ENCODE results near the gene MRPS6.

Gene MRPS6

DNA sequence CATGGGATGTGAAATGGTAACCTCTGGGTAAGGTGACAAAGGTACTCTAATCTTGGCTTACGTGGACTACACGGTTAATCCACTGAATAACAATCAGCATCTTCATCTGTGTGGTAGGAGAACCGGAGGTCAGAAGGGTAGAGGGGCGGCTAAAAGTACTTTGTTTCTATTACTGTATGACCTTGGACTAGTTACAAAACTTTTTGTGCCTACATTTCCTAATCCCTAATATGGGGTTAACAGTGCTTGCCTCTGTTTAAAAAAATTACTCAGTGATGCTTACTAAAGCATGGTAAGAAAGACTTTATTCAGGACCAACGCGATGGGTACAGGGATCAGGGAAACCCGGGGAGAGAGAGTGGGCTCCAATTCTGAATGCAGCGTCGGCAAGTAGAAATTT, 1.7 kb upstream of the MRPS6 start:
- no peak for DNase-seq (ENCODE audit: low read depth in 2 of 2)

DNA sequence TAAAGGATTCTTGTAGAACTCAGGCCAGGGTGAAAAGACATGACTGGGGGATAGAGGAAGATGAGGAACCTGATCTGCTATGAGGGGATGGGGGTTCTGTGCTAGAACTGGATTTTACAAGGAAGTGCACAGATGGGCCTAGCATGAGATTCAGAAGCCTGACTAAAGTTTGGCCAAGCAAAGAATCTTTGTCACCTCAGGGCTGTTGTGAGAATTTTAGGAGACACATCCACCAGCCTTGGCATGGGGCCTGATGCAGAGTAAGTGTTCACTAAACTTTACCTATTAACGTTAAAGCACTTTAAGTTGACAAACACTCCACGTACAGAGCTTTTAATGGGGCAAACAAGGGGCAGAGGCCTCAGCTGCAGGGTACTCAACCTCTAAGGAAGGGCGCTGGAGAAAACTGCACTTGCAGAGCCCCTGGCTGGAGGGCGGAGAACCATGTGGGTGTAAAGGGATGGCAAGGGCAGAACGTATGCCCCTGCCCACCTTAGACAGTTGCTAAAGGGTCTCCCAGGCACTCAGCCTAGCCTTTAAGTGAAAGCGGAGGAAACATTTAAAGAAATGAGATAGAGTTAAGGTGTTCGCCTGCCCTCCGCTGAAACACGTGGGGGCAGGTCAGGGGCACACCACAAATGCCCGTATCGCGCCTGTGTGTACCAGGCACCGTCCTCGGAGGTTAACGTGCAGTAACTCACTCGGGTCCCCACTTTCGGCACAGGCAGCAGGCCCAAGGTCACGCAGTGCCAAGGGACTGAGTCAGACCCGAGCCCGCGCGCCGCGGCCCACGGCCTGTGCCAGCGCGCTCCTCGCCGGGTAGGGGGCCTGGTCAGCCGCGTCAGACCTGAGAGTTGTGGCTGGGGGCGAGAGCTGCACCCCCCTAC, 990 bp upstream of the MRPS6 start:
- peak in 1 of 2 donors; percentile 7 for DNase-seq (ENCODE audit: low read depth in 2 of 2)

DNA sequence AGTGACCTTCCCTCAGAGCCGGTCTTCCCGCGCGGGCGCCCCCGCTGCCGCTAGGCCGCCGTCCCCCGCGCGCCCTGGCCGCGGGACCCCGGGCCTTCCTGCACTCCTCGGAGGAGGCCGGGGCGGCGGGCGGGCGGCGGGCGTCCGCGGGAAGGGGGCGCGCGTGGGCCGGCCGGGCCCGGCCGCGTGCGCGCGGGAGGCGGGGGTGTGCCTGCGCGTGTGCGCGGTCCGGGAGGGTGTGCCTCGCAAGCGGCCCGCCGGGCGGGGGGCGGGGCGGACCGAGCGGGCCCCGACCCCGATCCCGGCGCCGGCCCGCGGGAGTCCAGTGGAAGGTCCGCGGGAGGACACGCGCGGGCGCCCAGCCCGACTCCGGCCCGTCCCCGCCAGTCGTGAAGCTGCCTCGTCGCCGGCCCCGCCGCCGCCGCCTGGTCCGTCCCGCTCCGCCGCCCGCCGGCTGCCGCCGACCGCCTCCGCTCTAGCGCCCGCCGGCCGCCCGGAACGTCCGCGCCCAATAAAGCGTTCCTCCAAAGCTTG, 438 bp downstream of the MRPS6 start:
- peak in 1 of 2 donors; percentile 12 for DNase-seq (ENCODE audit: low read depth in 2 of 2)

DNA sequence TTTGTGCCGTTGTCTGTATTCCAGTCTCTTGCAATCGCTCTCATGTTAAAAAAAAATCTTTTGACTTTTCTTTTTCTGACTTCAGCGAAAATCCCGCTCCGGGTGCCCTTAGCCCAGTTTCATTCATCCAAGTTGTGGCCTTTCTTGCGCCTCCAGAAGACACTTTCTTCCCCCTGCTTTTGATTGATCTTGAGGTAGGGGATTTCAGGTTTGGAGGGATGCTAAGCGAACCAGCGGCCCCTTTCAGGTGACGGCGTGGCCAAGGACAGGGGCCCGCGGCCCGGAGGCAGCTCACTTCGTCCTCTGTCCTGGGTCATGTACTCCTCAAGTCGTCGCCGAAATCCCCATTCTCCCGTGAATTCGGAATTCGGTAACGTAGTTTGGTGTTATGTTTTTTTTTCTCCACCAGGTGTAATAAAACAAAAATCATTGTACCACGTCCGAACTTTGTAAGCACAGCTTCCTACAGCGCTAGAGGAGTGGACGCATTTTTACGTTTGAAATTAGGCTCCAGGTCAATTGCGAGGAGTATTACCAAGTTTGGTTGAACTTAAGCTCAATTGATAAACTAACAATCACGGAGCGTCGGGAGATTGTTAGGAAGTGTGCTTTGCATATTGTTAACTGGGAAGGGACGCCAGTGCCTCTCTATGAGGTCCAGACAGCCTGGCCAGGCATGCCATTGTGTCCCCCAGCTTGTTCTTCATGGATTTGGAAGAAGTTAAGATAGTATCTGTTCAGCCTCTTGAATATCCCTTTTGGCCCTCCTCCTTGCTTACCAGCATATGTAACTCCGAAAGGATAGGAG, 1.1 kb downstream of the MRPS6 start:
- no peak for DNase-seq (ENCODE audit: low read depth in 2 of 2)

DNA sequence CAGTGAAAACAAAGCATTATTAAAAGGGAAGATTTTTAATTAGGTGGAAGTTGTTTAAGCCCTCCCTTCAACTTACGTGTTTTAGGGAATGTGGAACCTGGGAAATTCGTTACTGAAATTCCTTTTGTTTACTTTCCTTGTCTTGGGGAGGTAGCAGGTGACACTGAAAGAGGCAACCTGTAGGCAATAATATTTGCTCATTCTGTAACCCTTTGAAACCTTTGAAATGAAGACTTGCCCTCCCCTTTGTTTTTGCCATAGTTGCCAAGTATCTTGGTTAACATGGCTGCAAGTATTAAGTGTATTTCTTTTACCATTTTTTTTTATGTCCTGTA, 1.7 kb downstream of the MRPS6 start:
- DNase-seq (ENCODE audit: low read depth in 2 of 2): no peak

DNA sequence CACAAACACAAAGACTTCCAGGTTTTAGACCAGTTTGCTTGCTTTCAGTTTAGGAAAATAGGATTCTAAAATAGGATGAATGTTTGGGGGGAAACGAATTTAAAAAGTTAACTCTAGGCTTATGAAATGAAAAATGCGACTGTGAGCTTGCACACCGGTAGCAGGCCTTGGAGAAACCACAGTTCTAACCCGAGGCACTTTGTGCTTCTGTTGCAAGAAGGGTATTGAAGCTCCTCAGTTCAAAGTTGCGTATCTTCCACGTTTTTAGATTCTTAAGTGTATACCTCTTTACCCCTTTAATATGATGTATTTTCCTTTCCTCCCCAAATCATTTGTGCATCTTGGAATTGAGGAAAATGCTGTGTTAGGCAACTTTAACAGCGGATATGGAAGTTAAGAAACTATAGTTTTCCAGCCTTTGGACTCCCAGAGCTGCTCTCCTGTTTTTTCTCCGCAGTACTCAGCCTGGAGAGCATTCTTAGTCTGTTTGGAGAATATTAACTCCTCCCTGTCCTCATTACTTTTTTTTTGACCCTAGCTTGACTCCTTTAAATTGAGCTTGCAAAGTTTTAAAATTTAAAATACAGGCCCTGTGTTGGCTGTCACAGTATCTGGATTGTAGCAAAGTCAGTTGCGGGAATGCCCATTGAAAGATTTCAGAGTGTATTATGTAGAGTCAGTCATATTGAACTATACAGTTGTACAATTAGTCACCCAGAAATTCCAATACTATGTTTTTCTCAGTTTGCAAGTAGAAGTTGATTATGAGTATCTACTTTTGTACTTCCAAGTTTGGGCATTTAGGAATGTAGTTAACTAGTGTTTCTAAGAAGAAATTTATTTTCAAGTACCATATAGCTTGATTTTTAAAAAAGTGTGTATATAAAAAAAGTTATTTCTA, 2.6 kb downstream of the MRPS6 start:
- DNase-seq (ENCODE audit: low read depth in 2 of 2): no peak

DNA sequence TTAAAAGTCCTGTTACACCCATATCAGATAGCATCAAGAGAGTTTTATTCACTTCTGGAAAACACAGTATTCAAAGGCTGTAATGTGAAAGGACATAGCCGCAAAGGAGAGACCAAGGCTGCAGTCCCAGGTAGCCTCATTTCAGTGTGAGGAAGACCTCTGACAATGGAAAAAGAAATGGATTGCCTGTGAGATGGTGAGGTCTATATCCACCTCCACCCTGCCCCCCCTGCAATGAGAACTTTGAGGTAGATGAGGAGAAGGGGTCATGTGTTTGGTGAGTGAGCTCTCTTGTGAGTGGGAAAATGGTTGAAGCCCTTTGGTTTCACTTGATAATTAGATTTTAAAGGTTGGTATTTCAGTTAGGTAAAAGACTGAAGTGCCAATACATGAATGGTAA, 3.5 kb downstream of the MRPS6 start:
- no peak for DNase-seq (ENCODE audit: low read depth in 2 of 2)

DNA sequence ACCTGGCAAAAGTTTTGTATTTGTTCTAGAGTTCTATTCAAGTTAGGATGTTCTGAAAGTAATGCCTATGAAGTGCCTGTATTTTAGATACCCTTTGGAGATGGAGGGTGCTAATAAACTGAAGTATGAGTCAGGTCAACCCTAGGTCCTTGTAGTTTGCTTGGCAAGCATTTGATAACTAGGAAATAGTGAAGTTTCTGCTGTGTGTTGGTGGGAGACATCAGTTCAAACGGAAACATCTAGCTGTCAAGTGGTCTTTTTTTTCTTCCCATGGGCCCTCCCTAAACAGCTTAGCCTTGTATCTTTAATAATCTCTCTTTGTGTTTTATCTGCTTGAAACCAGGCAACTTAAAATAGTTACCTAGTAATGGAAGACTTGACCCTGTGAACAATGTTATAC, 4.5 kb downstream of the MRPS6 start:
- DNase-seq (ENCODE audit: low read depth in 2 of 2): no peak

DNA sequence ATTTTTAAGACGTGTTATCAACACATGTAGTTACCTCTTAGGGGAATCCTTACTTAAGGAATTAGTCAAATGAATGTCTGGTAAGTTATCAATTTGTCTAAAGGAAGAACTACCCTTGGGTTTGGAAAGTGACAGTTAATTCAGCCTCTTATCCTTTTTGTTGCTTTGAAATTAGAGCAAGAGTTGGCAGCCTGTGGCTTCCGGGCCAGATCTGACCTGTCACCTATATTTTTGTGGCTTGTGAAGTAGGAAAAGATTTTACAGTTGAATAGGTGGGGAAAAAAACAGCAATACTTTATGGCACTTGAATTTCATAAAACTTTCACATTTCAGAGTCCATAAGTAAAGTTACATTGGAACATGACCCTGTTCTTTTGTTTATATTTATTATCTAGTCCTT, 5.5 kb downstream of the MRPS6 start:
- DNase-seq (ENCODE audit: low read depth in 2 of 2): no peak

DNA sequence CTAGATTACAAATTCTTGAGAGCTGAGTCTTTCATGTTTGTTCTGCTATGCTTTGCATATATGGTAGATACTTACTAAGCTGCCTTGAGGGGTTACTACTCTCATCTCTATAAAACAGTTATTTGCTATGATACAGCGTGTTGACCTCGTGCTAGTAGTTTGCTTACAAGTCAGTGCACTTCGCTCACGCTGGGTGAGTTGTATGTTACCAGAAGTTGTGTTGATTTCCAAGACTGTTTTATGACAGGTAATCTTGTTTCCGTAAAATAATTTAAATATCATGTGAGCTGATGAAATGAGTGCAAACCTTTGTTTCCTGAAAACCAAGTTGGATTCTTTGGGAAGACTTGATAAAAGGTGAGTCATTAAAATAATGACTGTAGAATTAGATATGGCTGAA, 7.3 kb downstream of the MRPS6 start:
- DNase-seq (ENCODE audit: low read depth in 2 of 2): no peak

DNA sequence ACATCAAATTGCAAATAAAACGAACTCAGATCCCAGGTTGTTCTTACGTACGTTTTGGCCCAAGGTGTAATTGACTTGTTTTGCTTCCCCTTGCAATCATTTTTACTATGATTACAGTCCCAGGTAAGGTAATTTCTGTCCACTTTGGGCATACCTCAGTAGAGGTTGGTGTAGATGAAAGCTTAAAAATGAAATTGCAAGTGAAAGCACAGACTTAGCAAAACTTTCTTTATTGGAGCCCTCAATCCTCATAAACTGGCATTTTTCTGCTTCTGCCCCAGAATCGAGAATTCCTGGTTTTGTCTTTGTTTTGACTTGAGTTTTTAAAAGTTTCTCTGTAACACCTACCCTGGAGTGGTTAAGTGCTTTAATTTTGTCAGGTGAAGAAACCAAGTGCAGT, 9.4 kb downstream of the MRPS6 start:
- DNase-seq (ENCODE audit: low read depth in 2 of 2): no peak

DNA sequence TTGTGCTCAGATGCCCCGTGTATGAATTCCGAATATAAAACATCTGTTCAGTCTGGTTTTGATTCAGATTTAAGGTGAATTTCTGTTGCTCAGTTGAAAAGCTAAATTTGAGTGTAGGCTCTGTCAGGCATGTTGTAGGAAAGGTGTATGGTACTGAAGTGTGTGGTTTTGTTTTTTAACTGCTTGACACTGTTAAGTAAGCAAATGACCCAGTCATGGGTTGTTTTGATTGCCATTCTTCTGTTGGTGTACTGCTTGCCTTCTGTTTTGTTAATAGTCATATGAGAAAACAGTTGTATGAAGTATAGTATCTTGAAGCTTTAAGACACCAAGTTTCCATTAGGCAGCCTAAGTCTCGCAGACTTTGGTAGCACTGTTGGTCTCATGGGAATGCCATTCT, 10.0 kb downstream of the MRPS6 start:
- DNase-seq (ENCODE audit: low read depth in 2 of 2): no peak

DNA sequence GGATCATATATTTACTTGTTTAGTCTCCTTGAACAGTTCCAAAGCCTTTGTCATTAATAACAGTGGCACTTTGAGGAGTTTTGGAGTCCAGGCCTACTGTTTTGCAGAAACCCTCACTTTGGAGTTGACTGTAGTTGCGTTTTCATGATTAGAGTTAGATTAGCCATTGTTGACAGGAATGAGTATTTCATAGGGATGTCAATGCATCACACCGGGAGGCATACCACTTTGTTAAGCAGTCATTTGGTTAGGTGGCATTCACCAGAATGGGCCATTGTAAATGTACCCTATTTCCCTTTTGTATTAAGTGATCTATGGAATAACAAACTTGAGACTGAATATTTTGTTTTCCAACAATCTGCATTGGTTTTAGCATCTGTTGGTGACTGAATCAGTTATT, 11.8 kb downstream of the MRPS6 start:
- no peak for DNase-seq (ENCODE audit: low read depth in 2 of 2)

DNA sequence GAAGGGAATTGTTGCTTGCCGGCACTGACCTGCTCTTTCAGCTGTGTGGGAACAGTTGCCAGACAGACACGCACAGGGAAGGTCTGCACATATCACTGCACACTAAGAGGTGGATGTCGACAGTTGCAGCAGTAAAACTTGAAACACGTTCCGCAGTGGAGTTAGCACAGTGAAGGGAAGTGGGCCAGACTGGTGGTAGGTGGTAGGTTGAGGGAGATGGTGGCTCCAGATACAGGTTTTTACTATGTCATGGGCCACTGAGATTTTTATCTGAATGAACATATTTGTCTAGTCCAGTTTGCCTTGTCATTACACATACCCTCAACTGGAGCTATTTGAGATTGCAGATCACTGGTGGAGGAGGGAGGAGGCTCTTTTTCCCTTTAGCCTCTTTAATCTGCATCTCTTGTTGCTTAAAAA, 13.5 kb downstream of the MRPS6 start:
- no peak for DNase-seq (ENCODE audit: low read depth in 2 of 2)

DNA sequence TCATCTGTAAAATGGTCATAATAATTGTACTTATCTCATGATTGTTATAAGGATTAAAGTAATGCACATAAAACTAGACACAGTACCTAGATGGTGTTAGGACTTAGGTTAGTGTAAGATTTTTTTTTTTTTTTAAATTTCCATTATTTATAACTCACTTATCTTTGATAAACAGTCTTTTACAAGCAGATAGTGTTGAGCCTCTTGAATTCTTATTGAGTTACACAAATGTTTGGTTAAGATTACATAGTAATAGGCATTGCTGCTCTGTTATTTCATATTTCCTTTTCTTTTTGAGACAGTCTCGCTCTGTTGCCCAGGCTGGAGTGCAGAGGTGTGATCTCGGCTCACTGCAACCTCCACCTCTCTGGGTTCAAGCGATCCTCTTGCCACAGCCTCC, 15.4 kb downstream of the MRPS6 start:
- no peak for DNase-seq (ENCODE audit: low read depth in 2 of 2)

DNA sequence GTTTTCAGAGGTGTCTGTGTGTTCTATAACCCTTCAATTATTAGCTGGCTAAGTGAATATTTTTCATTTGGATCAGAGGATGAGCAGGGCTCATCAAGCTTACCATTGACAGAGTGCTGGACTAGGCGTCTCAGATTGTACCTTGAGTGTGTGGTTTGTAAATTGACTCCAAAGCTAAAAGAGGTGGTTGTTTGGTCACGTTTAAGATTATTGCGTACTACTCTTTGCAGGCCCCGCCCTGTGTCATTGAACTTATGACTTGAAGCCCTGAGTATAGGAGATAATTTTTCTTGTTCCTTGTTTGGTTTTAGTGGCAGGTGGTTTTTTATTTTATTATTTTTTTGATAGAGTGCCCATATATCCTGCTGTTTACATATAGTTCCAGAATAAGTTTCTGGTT, 17.7 kb downstream of the MRPS6 start:
- no peak for DNase-seq (ENCODE audit: low read depth in 2 of 2)

DNA sequence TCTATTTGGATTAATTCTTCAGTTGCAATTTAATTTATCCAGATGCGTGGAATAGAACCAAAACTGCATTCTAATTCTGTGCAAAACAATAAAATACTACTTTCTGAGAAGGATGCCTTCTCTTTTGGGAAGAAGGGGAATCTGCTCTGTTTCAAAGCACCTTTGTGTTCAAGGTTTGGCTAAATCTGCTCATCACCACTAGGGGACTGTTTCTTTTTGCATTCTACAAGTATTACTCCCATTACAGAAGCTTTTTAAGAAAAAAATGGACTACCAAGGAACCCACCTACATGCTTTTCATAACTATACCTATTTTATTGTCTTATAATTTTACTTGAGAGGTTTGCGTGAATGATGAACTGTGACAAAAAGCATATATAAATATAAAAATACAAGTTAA, 18.2 kb downstream of the MRPS6 start:
- DNase-seq (ENCODE audit: low read depth in 2 of 2): no peak

DNA sequence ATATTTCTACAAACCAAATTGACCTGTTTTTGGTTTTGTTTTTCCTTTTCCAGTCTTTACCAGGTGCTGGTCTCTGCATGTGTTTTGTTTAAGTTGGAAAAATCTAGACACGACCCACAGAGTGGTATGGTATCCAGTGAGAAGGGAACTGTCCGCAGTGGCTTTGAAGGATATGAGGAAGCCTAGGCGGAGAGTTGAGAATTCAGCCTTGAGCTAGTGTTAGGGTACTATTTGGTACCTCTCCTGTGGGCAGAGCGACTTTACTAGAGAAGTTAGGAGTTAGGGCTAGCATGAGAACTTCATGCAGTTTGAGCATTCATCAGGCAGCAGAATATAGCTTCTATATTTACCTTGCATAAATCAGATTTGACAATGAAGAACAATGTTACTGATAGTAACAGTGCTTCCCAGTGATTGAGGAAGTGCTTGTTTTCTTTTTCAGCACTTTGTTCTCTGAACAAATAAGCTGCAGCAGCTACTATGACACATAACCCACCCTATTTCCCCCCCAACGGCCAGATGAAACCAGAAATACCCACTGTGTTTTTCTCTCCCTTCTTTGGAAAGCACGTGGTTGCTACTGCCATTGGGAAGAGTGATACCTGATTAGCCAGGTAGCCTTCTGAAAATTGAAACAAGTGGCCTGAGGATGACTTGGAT, 19.0 kb downstream of the MRPS6 start:
- DNase-seq (ENCODE audit: low read depth in 2 of 2): no peak

DNA sequence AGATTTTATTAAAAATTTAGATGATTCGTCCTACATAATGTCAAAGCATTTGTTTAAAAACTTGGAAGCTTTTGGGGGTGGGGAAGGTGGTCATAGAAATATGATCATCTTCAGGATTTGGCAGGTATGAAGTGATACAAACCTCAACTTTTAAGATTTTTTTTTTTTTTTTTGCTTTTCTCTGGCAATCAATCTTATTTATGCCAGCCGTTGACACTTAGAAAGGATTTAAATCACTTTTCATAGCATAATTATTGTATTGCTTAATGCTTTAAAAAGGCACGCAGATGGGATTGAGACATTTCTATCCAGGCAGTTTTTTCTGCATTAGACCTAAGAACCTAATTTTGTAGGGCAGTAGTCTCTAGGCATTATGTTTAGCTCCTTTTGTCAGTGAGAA, 19.7 kb downstream of the MRPS6 start:
- no peak for DNase-seq (ENCODE audit: low read depth in 2 of 2)

DNA sequence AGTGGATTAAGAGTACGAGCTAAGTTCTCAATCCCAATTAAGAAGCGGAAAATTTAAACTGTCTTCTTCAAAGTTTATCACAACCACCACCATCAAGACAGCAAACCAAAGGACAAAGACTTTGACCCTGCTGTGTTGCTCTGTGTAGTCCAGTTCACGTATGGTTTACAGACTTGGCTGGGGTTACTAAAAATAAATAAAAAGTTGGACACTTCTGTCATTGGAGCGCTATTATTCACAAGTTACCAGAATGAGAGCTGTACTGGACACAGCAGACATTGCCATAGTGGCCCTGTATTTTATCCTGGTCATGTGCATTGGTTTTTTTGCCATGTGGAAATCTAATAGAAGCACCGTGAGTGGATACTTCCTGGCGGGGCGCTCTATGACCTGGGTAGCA, 21.6 kb downstream of the MRPS6 start:
- DNase-seq (ENCODE audit: low read depth in 2 of 2): no peak

DNA sequence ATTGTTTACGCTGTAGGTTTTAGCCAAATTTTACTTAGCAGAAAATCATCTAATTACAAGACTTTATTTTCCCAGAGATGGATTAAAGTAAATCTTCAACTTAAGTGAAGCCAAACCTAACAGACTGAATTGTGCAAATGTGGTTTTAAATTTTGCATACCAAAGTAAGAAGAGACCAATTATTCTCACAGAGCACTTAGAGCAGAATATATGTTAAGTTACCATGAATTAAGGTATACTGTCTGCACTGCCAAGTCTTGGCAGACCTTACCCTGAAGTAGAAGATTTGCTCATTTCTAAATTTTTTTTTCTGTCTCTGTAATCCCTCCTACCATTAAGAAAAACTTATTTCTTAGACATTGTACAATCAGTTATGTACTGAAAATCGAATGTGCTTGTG, 24.1 kb downstream of the MRPS6 start:
- no peak for DNase-seq (ENCODE audit: low read depth in 2 of 2)
